ENCODE results near the gene EIF2A. TPM values are rescaled to one million over a fixed set of nuclear protein-coding genes. Genes with fewer than 3 reads are reported as not detected.

Gene EIF2A
- total RNA-seq, 2 experiments from 2014 or later: 85.6 to 105 TPM

GRCh38 chr3:150503402-150504099, 43.0 kb upstream of the EIF2A start:
- H3K9me3 ChIP-seq (ENCODE audit: low read length): no peaks in the 10 kb centered on the region
- no peak overlapping the region for H3K27ac ChIP-seq (ENCODE audit: low read depth, low read length, poor library complexity, severe bottlenecking)
- H3K79me2 ChIP-seq (ENCODE audit: insufficient read depth, low read depth, low read length): no peaks in the 10 kb centered on the region
- H3K4me2 ChIP-seq (ENCODE audit: low read length): no peak overlapping the region
- no peak overlapping the region for H3K4me3 ChIP-seq (ENCODE audit: low read depth, low read length, poor library complexity, severe bottlenecking)
- H2AFZ ChIP-seq (ENCODE audit: low read length): no peak overlapping the region
- no peak for TF ChIP-seq EZH2phosphoT487 (IDR thresholded peaks at IDR 0.05; ENCODE audit: borderline replicate concordance, low read depth, low read length)
- DNase-seq (ENCODE audit: low spot score): no peak
- no peaks in the 10 kb centered on the region for H4K20me1 ChIP-seq (ENCODE audit: insufficient read depth, low read length)
- no peaks in the 10 kb centered on the region for H3K9me2 ChIP-seq (ENCODE audit: insufficient read depth, low read length)
- BruUV-seq (replicated peaks): no TSS peak
- CTCF ChIA-PET (ENCODE audit: unreplicated experiment): interaction anchor here (0.5 to 0.6 kb wide), 2 partner anchors 382 to 652 kb away, joined by 3 read pairs; no protein-coding TSS in a partner anchor
- POLR2A ChIA-PET: interaction anchor here (0.5 to 1.6 kb wide), 3 partner anchors 8 to 13 kb away, joined by 3 to 5 read pairs (median 3); no protein-coding TSS in a partner anchor
- no peaks in the 10 kb centered on the region for H3K4me1 ChIP-seq (ENCODE audit: insufficient read depth, low read length, poor library complexity, severe bottlenecking)
- no peaks in the 10 kb centered on the region for H3K36me3 ChIP-seq (ENCODE audit: insufficient read depth, low read length)
- intact Hi-C loops (cut with micrococcal nuclease; ENCODE audit: unreplicated experiment): no loop called here

GRCh38 chr3:150504483-150504882, 42.1 kb upstream of the EIF2A start:
- Histone ChIP-seq H3K27ac (ENCODE audit: low read depth, low read length, poor library complexity, severe bottlenecking) (no peak overlapping the region), H3K9me2 (ENCODE audit: insufficient read depth, low read length) (no peaks in the 10 kb centered on the region), H4K20me1 (ENCODE audit: insufficient read depth, low read length) (no peaks in the 10 kb centered on the region), H3K4me2 (ENCODE audit: low read length) (no peak overlapping the region), H3K9me3 (ENCODE audit: low read length) (no peaks in the 10 kb centered on the region), H3K4me3 (ENCODE audit: low read depth, low read length, poor library complexity, severe bottlenecking) (no peak overlapping the region), H2AFZ (ENCODE audit: low read length) (no peak overlapping the region), H3K36me3 (ENCODE audit: insufficient read depth, low read length) (no peaks in the 10 kb centered on the region), H3K79me2 (ENCODE audit: insufficient read depth, low read depth, low read length) (no peaks in the 10 kb centered on the region), H3K4me1 (ENCODE audit: insufficient read depth, low read length, poor library complexity, severe bottlenecking) (no peaks in the 10 kb centered on the region)
- BruUV-seq (replicated peaks): no TSS peak
- ChIA-PET POLR2A (interaction anchor here (0.5 to 1.6 kb wide), 3 partner anchors 9 to 79 kb away, joined by 3 to 5 read pairs (median 3); no protein-coding TSS in a partner anchor), CTCF (ENCODE audit: unreplicated experiment) (no interaction called here)
- DNase-seq (ENCODE audit: low spot score): no peak
- TF ChIP-seq, protein P1, sequence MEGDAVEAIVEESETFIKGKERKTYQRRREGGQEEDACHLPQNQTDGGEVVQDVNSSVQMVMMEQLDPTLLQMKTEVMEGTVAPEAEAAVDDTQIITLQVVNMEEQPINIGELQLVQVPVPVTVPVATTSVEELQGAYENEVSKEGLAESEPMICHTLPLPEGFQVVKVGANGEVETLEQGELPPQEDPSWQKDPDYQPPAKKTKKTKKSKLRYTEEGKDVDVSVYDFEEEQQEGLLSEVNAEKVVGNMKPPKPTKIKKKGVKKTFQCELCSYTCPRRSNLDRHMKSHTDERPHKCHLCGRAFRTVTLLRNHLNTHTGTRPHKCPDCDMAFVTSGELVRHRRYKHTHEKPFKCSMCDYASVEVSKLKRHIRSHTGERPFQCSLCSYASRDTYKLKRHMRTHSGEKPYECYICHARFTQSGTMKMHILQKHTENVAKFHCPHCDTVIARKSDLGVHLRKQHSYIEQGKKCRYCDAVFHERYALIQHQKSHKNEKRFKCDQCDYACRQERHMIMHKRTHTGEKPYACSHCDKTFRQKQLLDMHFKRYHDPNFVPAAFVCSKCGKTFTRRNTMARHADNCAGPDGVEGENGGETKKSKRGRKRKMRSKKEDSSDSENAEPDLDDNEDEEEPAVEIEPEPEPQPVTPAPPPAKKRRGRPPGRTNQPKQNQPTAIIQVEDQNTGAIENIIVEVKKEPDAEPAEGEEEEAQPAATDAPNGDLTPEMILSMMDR (conservative IDR thresholded peaks at IDR 0.05; ENCODE audit: low read length): no peak
- no peak for TF ChIP-seq EZH2phosphoT487 (IDR thresholded peaks at IDR 0.05; ENCODE audit: borderline replicate concordance, low read depth, low read length)
- intact Hi-C loops (cut with micrococcal nuclease; ENCODE audit: unreplicated experiment): no loop called here

DNA sequence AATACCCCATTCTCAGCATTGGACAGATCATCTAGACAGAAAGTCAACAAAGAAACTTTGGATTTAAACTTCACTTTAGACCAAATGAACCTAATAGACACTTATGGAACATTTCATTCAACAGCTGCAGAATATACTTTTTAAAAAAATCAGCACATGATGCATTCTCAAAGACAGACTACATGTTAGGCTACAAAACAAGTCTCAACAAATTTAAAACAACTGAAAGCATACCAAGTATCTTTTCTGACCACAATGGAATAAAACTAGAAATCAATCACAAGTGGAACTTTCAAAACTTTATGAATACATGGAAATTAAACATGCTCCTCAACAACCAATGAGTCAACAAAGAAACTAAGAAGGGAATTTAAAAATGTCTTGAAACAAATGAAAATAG, 38.2 kb upstream of the EIF2A start:
- intact Hi-C loops (cut with micrococcal nuclease; ENCODE audit: unreplicated experiment): no loop called here
- Histone ChIP-seq H3K27ac (ENCODE audit: low read depth, low read length, poor library complexity, severe bottlenecking) (no peak overlapping the region), H3K9me3 (ENCODE audit: low read length) (no peaks in the 10 kb centered on the region), H3K9me2 (ENCODE audit: insufficient read depth, low read length) (no peaks in the 10 kb centered on the region), H3K36me3 (ENCODE audit: insufficient read depth, low read length) (no peaks in the 10 kb centered on the region), H2AFZ (ENCODE audit: low read length) (no peak overlapping the region), H3K4me3 (ENCODE audit: low read depth, low read length, poor library complexity, severe bottlenecking) (no peak overlapping the region), H4K20me1 (ENCODE audit: insufficient read depth, low read length) (no peaks in the 10 kb centered on the region), H3K4me1 (ENCODE audit: insufficient read depth, low read length, poor library complexity, severe bottlenecking) (no peaks in the 10 kb centered on the region), H3K79me2 (ENCODE audit: insufficient read depth, low read depth, low read length) (no peaks in the 10 kb centered on the region), H3K4me2 (ENCODE audit: low read length) (no peak overlapping the region)
- TF ChIP-seq, protein P1 (conservative IDR thresholded peaks at IDR 0.05; ENCODE audit: low read length): no peak
- TF ChIP-seq EZH2phosphoT487 (IDR thresholded peaks at IDR 0.05; ENCODE audit: borderline replicate concordance, low read depth, low read length): no peak
- CTCF ChIA-PET (ENCODE audit: unreplicated experiment): no interaction called here
- BruUV-seq (replicated peaks): no TSS peak
- POLR2A ChIA-PET: interaction anchor here (0.6 kb wide), 1 partner anchor 10 kb away, joined by 3 read pairs; no protein-coding TSS in a partner anchor
- no peak for DNase-seq (ENCODE audit: low spot score)

Data from OCI-LY7 (cell line).